HepG2 (cell line): Measurements from ENCODE around the gene ABCC10. TPM values are rescaled to one million over a fixed set of nuclear protein-coding genes. Genes with fewer than 3 reads are reported as not detected.
A peak's percentile ranks its signal among the peaks of the same experiment; 100 is the strongest.

Experiments
- ELF3 ChIP-seq: IDR thresholded peaks from 2 replicates; pipeline ENCODE4 v1.6.1; 2016; ENCODE audit warnings: missing genetic modification reagents, missing compliant biosample characterization
- MNT ChIP-seq: fragments of 450-650 bp; IDR thresholded peaks from 2 replicates; pipeline ENCODE4 v1.6.1; 2016
- MXI1 ChIP-seq: IDR thresholded peaks from 3 replicates; pipeline ENCODE4 v1.6.1; 2012; ENCODE audit warnings: low read depth, low read length, inconsistent platforms, borderline replicate concordance
- MYC ChIP-seq: sonication (generic); formaldehyde crosslinking; IDR thresholded peaks from 2 replicates; pipeline ENCODE4 v1.9.0; 2021; ENCODE audit warnings: missing genetic modification reagents, borderline replicate concordance
- NFE2L1 ChIP-seq: sonication (generic); formaldehyde crosslinking; IDR thresholded peaks from 2 replicates; pipeline ENCODE4 v1.4.0; 2020; ENCODE audit warnings: missing genetic modification reagents, mild to moderate bottlenecking, borderline replicate concordance
- NR3C1 ChIP-seq: sonication (generic); formaldehyde crosslinking; IDR thresholded peaks from 2 replicates; pipeline ENCODE4 v1.4.0; 2020; ENCODE audit warnings: missing genetic modification reagents
- PRDM10 ChIP-seq: sonication (generic); formaldehyde crosslinking; IDR thresholded peaks from 2 replicates; pipeline ENCODE4 v1.4.0; 2020; ENCODE audit warnings: low read depth, missing genetic modification reagents
- SALL2 ChIP-seq: sonication (generic); formaldehyde crosslinking; IDR thresholded peaks from 2 replicates; pipeline ENCODE4 v1.8.1; 2023; ENCODE audit warnings: mild to moderate bottlenecking, missing genetic modification reagents, inconsistent platforms
- SRF ChIP-seq: IDR thresholded peaks from 2 replicates; pipeline ENCODE4 v1.6.1; 2011; ENCODE audit warnings: mild to moderate bottlenecking, low read depth, low read length, moderate library complexity
- TBP ChIP-seq: sonication (generic); formaldehyde crosslinking; IDR thresholded peaks from 2 replicates; pipeline ENCODE4 v1.5.0; 2020; ENCODE audit warnings: missing genetic modification reagents
- TEF ChIP-seq: sonication (generic); formaldehyde crosslinking; IDR thresholded peaks from 2 replicates; pipeline ENCODE4 v1.5.0; 2020; ENCODE audit warnings: missing genetic modification reagents
- THAP11 ChIP-seq: IDR thresholded peaks from 2 replicates; pipeline ENCODE4 v1.6.1; 2016; ENCODE audit warnings: missing biosample characterization, missing genetic modification reagents
- UBTF ChIP-seq: sonication (generic); formaldehyde crosslinking; IDR thresholded peaks from 2 replicates; pipeline ENCODE4 v1.4.0; 2020; ENCODE audit warnings: mild to moderate bottlenecking, missing genetic modification reagents
- ZNF280B ChIP-seq: sonication (generic); formaldehyde crosslinking; IDR thresholded peaks from 2 replicates; pipeline ENCODE4 v1.5.0; 2020; ENCODE audit warnings: missing genetic modification reagents, mild to moderate bottlenecking, borderline replicate concordance
- ZNF335 ChIP-seq: sonication (generic); formaldehyde crosslinking; IDR thresholded peaks from 2 replicates; pipeline ENCODE4 v1.4.0; 2020; ENCODE audit warnings: missing genetic modification reagents
- ZNF34 ChIP-seq: sonication (generic); formaldehyde crosslinking; IDR thresholded peaks from 2 replicates; pipeline ENCODE4 v1.4.0; 2020; ENCODE audit warnings: mild to moderate bottlenecking, missing genetic modification reagents, borderline replicate concordance
- ZNF430 ChIP-seq: sonication (generic); formaldehyde crosslinking; IDR thresholded peaks from 2 replicates; pipeline ENCODE4 v1.9.0; 2021; ENCODE audit warnings: mild to moderate bottlenecking, missing genetic modification reagents
- ZNF562 ChIP-seq: sonication (generic); formaldehyde crosslinking; IDR thresholded peaks from 2 replicates; pipeline ENCODE4 v1.8.0; 2022; ENCODE audit warnings: missing genetic modification reagents, borderline replicate concordance
- ZNF652 ChIP-seq: IDR thresholded peaks from 2 replicates; pipeline ENCODE4 v1.6.1; 2016; ENCODE audit warnings: low read depth, borderline replicate concordance
- polyA plus RNA-seq, 8 experiments: library from polyadenylated mRNA; depleted of rRNA in 3 of 8; stranded (reverse) in 7 of 8; unstranded in 1 of 8; fragments of >200 nt; fragmentation: Illumina TruSeq in 4 of 8; extraction: Trizol in 4 of 8; gene quantifications; 2 replicates each; pipeline versions ENCODE4 v1.2.1 to v1.2.3, GENCODE V29; 2011 to 2016; ENCODE audit warnings: low read depth in 4 of 8, missing spikeins in 1 of 8, mixed read lengths in 1 of 8; ENCODE audit not compliant: insufficient read depth in 1 of 8
- total RNA-seq, 5 experiments: library from RNA; depleted of rRNA; stranded (reverse); fragments of >200 nt; fragmentation: Illumina TruSeq; extraction: Trizol; gene quantifications; 2 replicates each; pipeline ENCODE4 v1.2.3, GENCODE V29; 2016; ENCODE audit warnings: low read depth in 1 of 5

The ABCC10 gene
- total and polyA plus RNA-seq, 2 of the 13 experiments (the other 11 are each of a cell fraction or from before 2014, with no cell fraction given) = 16.0 to 24.3 TPM

GRCh38 chr6:43427406-43428111 is at the start of gene ABCC10 (continued):
- TF ChIP-seq TBP = no peak
- TF ChIP-seq ZNF34 (CRISPR knock-in tag) = peak; percentile 74; the same call in 1 of the 2 replicates
- TF ChIP-seq ZNF652 (CRISPR knock-in tag) = no peak
- peak; percentile 90; the same call in 1 of the 2 replicates for TF ChIP-seq ZNF430 (CRISPR knock-in tag)
- TF ChIP-seq THAP11 (CRISPR knock-in tag) = peak; percentile 75
- peak; percentile 89 for TF ChIP-seq SALL2 (CRISPR knock-in tag)
- no peak for TF ChIP-seq ZNF335 (CRISPR knock-in tag)
- peak; percentile 72; the same call in 1 of the 2 replicates for TF ChIP-seq TEF
- TF ChIP-seq MYC (CRISPR knock-in tag) = peak; percentile 82
- TF ChIP-seq SRF = no peak
- TF ChIP-seq ELF3 (CRISPR knock-in tag) = no peak; the same call in 1 of the 2 replicates
- peak; percentile 56 for TF ChIP-seq MNT
- TF ChIP-seq MXI1 = peak; percentile 76; the same call in 2 of the 3 replicates
- TF ChIP-seq PRDM10 (CRISPR knock-in tag) = peak; percentile 80; the same call in 1 of the 2 replicates
- TF ChIP-seq ZNF280B (CRISPR knock-in tag) = peak; percentile 78; the same call in 1 of the 2 replicates
- TF ChIP-seq NFE2L1 (CRISPR knock-in tag) = peak; percentile 64; the same call in 1 of the 2 replicates
- TF ChIP-seq ZNF562 (CRISPR knock-in tag) = no peak
- peak; percentile 84 for TF ChIP-seq UBTF (CRISPR knock-in tag)
- no peak for TF ChIP-seq NR3C1
